Trophoblast cell (in vitro differentiated cells and primary cell): ENCODE results near the gene PRR16.

Experiments used
- DNase-seq, 2 donors: peaks; one replicate each; pipeline ENCODE4 v3.0.0-alpha.2; 2016
- H2AFZ ChIP-seq: 2 replicates; pipeline ENCODE4 v1.6.1; 2013; ENCODE audit warnings: low read length, moderate library complexity, mild to moderate bottlenecking; ENCODE audit not compliant: insufficient read depth, poor library complexity
- H2AK5ac ChIP-seq: 2 replicates; pipeline ENCODE4 v1.6.1; 2013; ENCODE audit warnings: mild to moderate bottlenecking, low read length
- H2BK120ac ChIP-seq: 2 replicates; pipeline ENCODE4 v1.6.1; 2013; ENCODE audit warnings: low read length, mild to moderate bottlenecking, moderate library complexity; ENCODE audit not compliant: insufficient read depth, poor library complexity
- H2BK12ac ChIP-seq: 2 replicates; pipeline ENCODE4 v1.6.1; 2013; ENCODE audit warnings: mild to moderate bottlenecking, low read length, moderate library complexity
- H2BK5ac ChIP-seq: 2 replicates; pipeline ENCODE4 v1.6.1; 2013; ENCODE audit warnings: low read length, low read depth, moderate library complexity, mild to moderate bottlenecking; ENCODE audit not compliant: poor library complexity
- H3K14ac ChIP-seq: 2 replicates; pipeline ENCODE4 v1.6.1; 2013; ENCODE audit warnings: mild to moderate bottlenecking, low read length
- H3K18ac ChIP-seq: 2 replicates; pipeline ENCODE4 v1.6.1; 2013; ENCODE audit warnings: mild to moderate bottlenecking, low read length
- H3K23ac ChIP-seq: 2 replicates; pipeline ENCODE4 v1.6.1; 2013; ENCODE audit warnings: low read length
- H3K27ac ChIP-seq: 2 replicates; pipeline ENCODE4 v1.5.1; 2013; ENCODE audit warnings: low read depth, mild to moderate bottlenecking, inconsistent platforms, low read length, moderate library complexity
- H3K27me3 ChIP-seq: 2 replicates; pipeline ENCODE4 v1.6.1; 2013; ENCODE audit warnings: inconsistent platforms, mild to moderate bottlenecking, low read length, moderate library complexity; ENCODE audit not compliant: insufficient read depth
- H3K36me3 ChIP-seq, 2 experiments: 1 replicate in 1 of 2; 2 replicates in 1 of 2; pipeline ENCODE4 v1.6.1; 2013; ENCODE audit warnings: low read length in 2 of 2, mild to moderate bottlenecking in 2 of 2, moderate library complexity in 1 of 2; ENCODE audit not compliant: insufficient read depth in 2 of 2, control insufficient read depth in 1 of 2
- H3K4ac ChIP-seq: 2 replicates; pipeline ENCODE4 v1.6.1; 2013; ENCODE audit warnings: low read depth, mild to moderate bottlenecking, low read length, moderate library complexity
- H3K4me1 ChIP-seq, 2 experiments: 1 replicate in 1 of 2; 2 replicates in 1 of 2; pipeline ENCODE4 v1.6.1; 2013; ENCODE audit warnings: low read length in 2 of 2, mild to moderate bottlenecking in 2 of 2, moderate library complexity in 1 of 2; ENCODE audit not compliant: insufficient read depth in 2 of 2, control insufficient read depth in 1 of 2
- H3K4me2 ChIP-seq: 2 replicates; pipeline ENCODE4 v1.6.1; 2013; ENCODE audit warnings: inconsistent platforms, mild to moderate bottlenecking, low read length, moderate library complexity
- H3K4me3 ChIP-seq: 2 replicates; pipeline ENCODE4 v1.5.1; 2013; ENCODE audit warnings: mild to moderate bottlenecking, low read depth, low read length, inconsistent platforms
- H3K79me1 ChIP-seq: one replicate; pipeline ENCODE4 v1.6.1; 2013; ENCODE audit warnings: low read length
- H3K79me2 ChIP-seq: 2 replicates; pipeline ENCODE4 v1.6.1; 2013; ENCODE audit warnings: low read length, mild to moderate bottlenecking; ENCODE audit not compliant: control insufficient read depth, insufficient read depth, poor library complexity
- H3K9ac ChIP-seq: 2 replicates; pipeline ENCODE4 v1.6.1; 2013; ENCODE audit warnings: mild to moderate bottlenecking, low read length
- H3K9me3 ChIP-seq: 2 replicates; pipeline ENCODE4 v1.6.1; 2013; ENCODE audit warnings: low read depth, mild to moderate bottlenecking, control low read depth, inconsistent platforms, low read length; ENCODE audit not compliant: insufficient read depth
- H4K12ac ChIP-seq: 2 replicates; pipeline ENCODE4 v1.6.1; 2013; ENCODE audit warnings: low read depth, mild to moderate bottlenecking, low read length, moderate library complexity
- H4K8ac ChIP-seq: 2 replicates; pipeline ENCODE4 v1.6.1; 2013; ENCODE audit warnings: low read depth, mild to moderate bottlenecking, low read length, moderate library complexity
- H4K91ac ChIP-seq: one replicate; pipeline ENCODE4 v1.6.1; 2013; ENCODE audit warnings: low read depth, mild to moderate bottlenecking, low read length, moderate library complexity
- WGBS: extraction: QIAGEN DNeasy Blood & Tissue Kit; methylation state at CpG from one replicate; pipeline ENCODE4 v1.1.7; 2013; ENCODE audit warnings: missing lambda C conversion rate; ENCODE audit not compliant: insufficient read length, insufficient coverage; ENCODE audit errors: extremely low coverage; 5-methylcytosine and 5-hydroxymethylcytosine counted together

The PRR16 gene

DNA sequence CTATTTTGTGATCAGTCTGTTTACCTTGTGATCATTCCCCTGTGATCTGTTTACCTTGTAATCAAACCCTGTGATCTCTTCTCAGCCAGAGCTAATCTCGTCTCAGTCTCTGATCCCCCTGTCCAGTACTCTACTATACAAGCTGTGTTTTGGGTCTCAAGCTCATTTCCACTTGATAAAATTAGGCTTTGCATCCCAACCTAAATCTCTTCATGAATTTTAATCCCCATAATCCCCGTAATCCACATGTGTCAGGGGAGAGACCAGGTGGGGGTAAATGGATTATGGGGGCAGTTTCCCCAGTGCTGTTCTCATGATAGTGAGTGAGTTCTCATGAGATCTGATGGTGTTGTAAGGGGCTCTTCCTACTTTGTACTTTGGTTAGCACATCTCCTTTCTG, 157.2 kb downstream of the PRR16 start:
- no peak for DNase-seq
- no peak overlapping the region for H2BK5ac ChIP-seq
- H2AK5ac ChIP-seq = no peak overlapping the region
- H4K12ac ChIP-seq = no peak overlapping the region
- H3K9ac ChIP-seq = no peak overlapping the region
- H3K14ac ChIP-seq = no peak overlapping the region
- no peak overlapping the region for H4K91ac ChIP-seq
- H3K27ac ChIP-seq = no peak overlapping the region
- no peaks in the 10 kb centered on the region for H3K79me1 ChIP-seq
- no peak overlapping the region for H3K18ac ChIP-seq
- H3K4me2 ChIP-seq = no peak overlapping the region
- no peak overlapping the region for H3K23ac ChIP-seq
- no peak overlapping the region for H2BK120ac ChIP-seq
- H2BK12ac ChIP-seq = no peak overlapping the region
- no peaks in the 10 kb centered on the region for H3K4me1 ChIP-seq
- H3K4ac ChIP-seq = no peak overlapping the region
- no peaks in the 10 kb centered on the region for H3K27me3 ChIP-seq
- H3K4me3 ChIP-seq = no peak overlapping the region
- H3K36me3 ChIP-seq = no peaks in the 10 kb centered on the region
- WGBS = no CpG with 5 or more reads among the region's 2 CpGs
- no peak overlapping the region for H4K8ac ChIP-seq
- H2AFZ ChIP-seq = no peak overlapping the region
- no peaks in the 10 kb centered on the region for H3K9me3 ChIP-seq
- no peaks in the 10 kb centered on the region for H3K79me2 ChIP-seq

DNA sequence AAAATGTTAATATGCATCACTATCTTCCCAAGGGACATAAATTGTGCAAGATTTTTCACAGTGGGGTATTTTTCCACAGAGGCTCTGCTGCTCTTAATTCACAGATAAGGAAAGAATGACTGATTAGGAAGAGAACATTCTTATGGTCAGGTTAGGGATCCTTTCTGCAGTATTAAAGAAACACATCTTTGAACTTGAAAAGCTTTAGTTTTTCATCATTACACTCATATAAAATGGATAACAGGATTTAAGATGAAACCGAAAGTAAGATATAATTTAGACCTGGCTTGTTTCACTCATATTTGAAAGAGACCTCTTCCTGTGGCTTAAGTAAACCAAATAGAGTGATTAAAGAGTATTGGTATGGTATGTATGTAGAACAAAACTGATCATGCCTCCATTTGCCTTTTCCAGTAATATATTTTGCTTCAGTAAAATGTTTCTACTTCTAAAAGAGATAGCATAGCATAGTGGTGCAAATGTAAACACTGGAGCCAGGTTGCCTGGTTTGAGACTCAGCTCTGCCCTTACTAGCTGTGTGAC, 160.0 kb downstream of the PRR16 start:
- Histone ChIP-seq H2AFZ (no peak overlapping the region), H3K4me3 (no peak overlapping the region), H3K36me3 (no peaks in the 10 kb centered on the region), H2BK12ac (no peak overlapping the region), H2AK5ac (no peak overlapping the region), H3K4me2 (no peak overlapping the region), H3K18ac (no peak overlapping the region), H3K27ac (no peak overlapping the region), H3K27me3 (no peaks in the 10 kb centered on the region), H3K23ac (no peak overlapping the region), H2BK5ac (no peak overlapping the region), H4K91ac (no peak overlapping the region), H4K12ac (no peak overlapping the region), H3K79me1 (no peaks in the 10 kb centered on the region), H3K9ac (no peak overlapping the region), H3K4ac (no peak overlapping the region), H2BK120ac (no peak overlapping the region), H4K8ac (no peak overlapping the region), H3K4me1 (no peaks in the 10 kb centered on the region), H3K14ac (no peak overlapping the region), H3K9me3 (no peaks in the 10 kb centered on the region), H3K79me2 (no peaks in the 10 kb centered on the region)
- no peak for DNase-seq
- no CpG with 5 or more reads among the region's 1 CpG for WGBS

- Histone ChIP-seq H3K9me3 (no peaks in the 10 kb centered on the region), H2BK12ac (no peak overlapping the region), H3K4me1 (no peaks in the 10 kb centered on the region), H3K23ac (no peak overlapping the region), H3K79me2 (no peaks in the 10 kb centered on the region), H3K4ac (no peak overlapping the region), H2AK5ac (no peak overlapping the region), H4K91ac (no peak overlapping the region), H4K8ac (no peak overlapping the region), H3K36me3 (no peaks in the 10 kb centered on the region), H2BK120ac (no peak overlapping the region), H3K18ac (no peak overlapping the region), H3K14ac (no peak overlapping the region), H3K9ac (no peak overlapping the region), H3K4me3 (no peak overlapping the region), H3K79me1 (no peaks in the 10 kb centered on the region), H3K27ac (no peak overlapping the region), H2AFZ (no peak overlapping the region), H4K12ac (no peak overlapping the region), H2BK5ac (no peak overlapping the region), H3K27me3 (no peaks in the 10 kb centered on the region), H3K4me2 (no peak overlapping the region)
- no CpG with 5 or more reads among the region's 3 CpGs for WGBS
- DNase-seq = no peak
These were observed 164.1 kb downstream of the PRR16 start for GRCh38 chr5:120628156-120628555.

GRCh38 chr5:120630550-120630949, 166.4 kb downstream of the PRR16 start:
- Histone ChIP-seq H3K9ac (no peak overlapping the region), H3K23ac (no peak overlapping the region), H3K4me2 (no peak overlapping the region), H3K4me1 (no peaks in the 10 kb centered on the region), H3K36me3 (no peaks in the 10 kb centered on the region), H4K8ac (no peak overlapping the region), H2BK5ac (no peak overlapping the region), H2BK120ac (no peak overlapping the region), H2AK5ac (no peak overlapping the region), H3K4me3 (no peak overlapping the region), H3K27ac (no peak overlapping the region), H3K14ac (no peak overlapping the region), H3K18ac (no peak overlapping the region), H3K79me1 (no peaks in the 10 kb centered on the region), H4K91ac (no peak overlapping the region), H2AFZ (no peak overlapping the region), H2BK12ac (no peak overlapping the region), H3K27me3 (no peaks in the 10 kb centered on the region), H3K9me3 (no peaks in the 10 kb centered on the region), H4K12ac (no peak overlapping the region), H3K4ac (no peak overlapping the region), H3K79me2 (no peaks in the 10 kb centered on the region)
- DNase-seq = no peak
- no CpG with 5 or more reads among the region's 5 CpGs for WGBS
